Activated naive CD8-positive, alpha-beta T cell treated with anti-CD3 and anti-CD28 coated beads, Interleukin-2, amount 10 ng/mL, durations not matched to agents 7 days and 5 days (primary cell): ENCODE results near the gene THBD. TPM values are rescaled to one million over a fixed set of nuclear protein-coding genes. Genes with fewer than 3 reads are reported as not detected.

Experiments
- ATAC-seq: fragments of 150-1000 bp; cut with Tn5 transposase; one replicate; pipeline ENCODE4 v1.10.0; 2021; ENCODE audit warnings: low read depth, moderate library complexity
- POLR2A ChIA-PET: fragments of 350-600 bp; sonication (Branson Sonifier 250); formaldehyde crosslinking; loops from one replicate; lab custom pipeline; 2021; ENCODE audit warnings: antibody characterized with exemption; lab: Charles Lee
- DNase-seq: peaks from one replicate; pipeline ENCODE4 v3.0.0; 2021
- H3K27ac Mint-ChIP-seq: one replicate; pipeline ENCODE4 v1.8.0; 2022; ENCODE audit warnings: mild to moderate bottlenecking, mixed read lengths
- H3K27me3 Mint-ChIP-seq: one replicate; pipeline ENCODE4 v1.8.0; 2022; ENCODE audit warnings: mild to moderate bottlenecking, moderate library complexity, mixed read lengths
- H3K36me3 Mint-ChIP-seq: one replicate; pipeline ENCODE4 v1.8.0; 2021; ENCODE audit warnings: mild to moderate bottlenecking, mixed read lengths
- H3K4me1 Mint-ChIP-seq: one replicate; pipeline ENCODE4 v1.8.0; 2021; ENCODE audit warnings: mixed read lengths
- H3K4me3 Mint-ChIP-seq: one replicate; pipeline ENCODE4 v1.8.0; 2022; ENCODE audit warnings: mild to moderate bottlenecking, moderate library complexity, mixed read lengths
- H3K9me3 Mint-ChIP-seq: one replicate; pipeline ENCODE4 v1.8.0; 2021; ENCODE audit warnings: mixed read lengths
- total RNA-seq, 2 experiments: library from RNA; stranded (reverse); gene quantifications; one replicate each; pipeline ENCODE4 v1.2.3, GENCODE V29; 2021

The THBD gene
- total RNA-seq, 2 experiments from 2014 or later = 0.22 to 0.34 TPM

- Mint-ChIP-seq H3K4me3 (no peak overlapping the region), H3K4me1 (no peaks in the 10 kb centered on the region), H3K36me3 (no peaks in the 10 kb centered on the region), H3K27me3 (peaks cover 2% of the 10 kb centered on the region), H3K9me3 (no peaks in the 10 kb centered on the region), H3K27ac (no peak overlapping the region)
- POLR2A ChIA-PET = no interaction called here
- DNase-seq (no peak), ATAC-seq (no peak)
Measured at GRCh38 chr20:23019403-23019802, 30.1 kb downstream of the THBD start.

GRCh38 chr20:23018941-23019340 is 30.5 kb downstream of the THBD start:
- ATAC-seq (no peak), DNase-seq (no peak)
- no peaks in the 10 kb centered on the region for H3K4me1 Mint-ChIP-seq
- no peak overlapping the region for H3K4me3 Mint-ChIP-seq
- H3K36me3 Mint-ChIP-seq = no peaks in the 10 kb centered on the region
- H3K27me3 Mint-ChIP-seq = peaks cover 2% of the 10 kb centered on the region
- POLR2A ChIA-PET = no interaction called here
- H3K27ac Mint-ChIP-seq = no peak overlapping the region
- H3K9me3 Mint-ChIP-seq = no peaks in the 10 kb centered on the region

GRCh38 chr20:23018432-23018831 is 31.0 kb downstream of the THBD start:
- no peaks in the 10 kb centered on the region for H3K4me1 Mint-ChIP-seq
- POLR2A ChIA-PET = no interaction called here
- H3K4me3 Mint-ChIP-seq = no peak overlapping the region
- ATAC-seq = no peak
- DNase-seq = no peak
- H3K9me3 Mint-ChIP-seq = no peaks in the 10 kb centered on the region
- no peaks in the 10 kb centered on the region for H3K36me3 Mint-ChIP-seq
- H3K27ac Mint-ChIP-seq = no peak overlapping the region
- peaks cover 2% of the 10 kb centered on the region for H3K27me3 Mint-ChIP-seq

- no peaks in the 10 kb centered on the region for H3K36me3 Mint-ChIP-seq
- peaks cover 2% of the 10 kb centered on the region for H3K27me3 Mint-ChIP-seq
- DNase-seq = no peak
- no peak overlapping the region for H3K27ac Mint-ChIP-seq
- no peaks in the 10 kb centered on the region for H3K9me3 Mint-ChIP-seq
- ATAC-seq = no peak
- POLR2A ChIA-PET = no interaction called here
- H3K4me3 Mint-ChIP-seq = no peak overlapping the region
- no peaks in the 10 kb centered on the region for H3K4me1 Mint-ChIP-seq
Measured at GRCh38 chr20:23017516-23017915, 32.0 kb downstream of the THBD start.

- H3K27ac Mint-ChIP-seq = no peak overlapping the region
- no peaks in the 10 kb centered on the region for H3K27me3 Mint-ChIP-seq
- ATAC-seq (no peak), DNase-seq (no peak)
- POLR2A ChIA-PET = no interaction called here
- H3K36me3 Mint-ChIP-seq = no peaks in the 10 kb centered on the region
- no peaks in the 10 kb centered on the region for H3K9me3 Mint-ChIP-seq
- no peak overlapping the region for H3K4me3 Mint-ChIP-seq
- no peaks in the 10 kb centered on the region for H3K4me1 Mint-ChIP-seq
Measured at GRCh38 chr20:23013429-23013828, 36.0 kb downstream of the THBD start.

- no peaks in the 10 kb centered on the region for H3K27me3 Mint-ChIP-seq
- no peak for DNase-seq
- H3K36me3 Mint-ChIP-seq = no peaks in the 10 kb centered on the region
- no peaks in the 10 kb centered on the region for H3K4me1 Mint-ChIP-seq
- ATAC-seq = no peak
- no peaks in the 10 kb centered on the region for H3K9me3 Mint-ChIP-seq
- no peak overlapping the region for H3K27ac Mint-ChIP-seq
- POLR2A ChIA-PET = no interaction called here
- H3K4me3 Mint-ChIP-seq = no peak overlapping the region
Measured at GRCh38 chr20:23011008-23011721, 38.3 kb downstream of the THBD start.

GRCh38 chr20:23010096-23010495 is 39.4 kb downstream of the THBD start:
- Mint-ChIP-seq H3K9me3 (no peaks in the 10 kb centered on the region), H3K4me1 (no peaks in the 10 kb centered on the region), H3K36me3 (no peaks in the 10 kb centered on the region), H3K4me3 (no peak overlapping the region), H3K27me3 (no peaks in the 10 kb centered on the region), H3K27ac (no peak overlapping the region)
- ATAC-seq = no peak
- no peak for DNase-seq
- POLR2A ChIA-PET = no interaction called here

GRCh38 chr20:23009636-23010035 is 39.8 kb downstream of the THBD start:
- no peak overlapping the region for H3K27ac Mint-ChIP-seq
- H3K36me3 Mint-ChIP-seq = no peaks in the 10 kb centered on the region
- H3K9me3 Mint-ChIP-seq = no peaks in the 10 kb centered on the region
- peaks cover 2% of the 10 kb centered on the region for H3K27me3 Mint-ChIP-seq
- DNase-seq = no peak
- H3K4me1 Mint-ChIP-seq = no peaks in the 10 kb centered on the region
- no peak for ATAC-seq
- POLR2A ChIA-PET = no interaction called here
- H3K4me3 Mint-ChIP-seq = no peak overlapping the region

GRCh38 chr20:23008667-23009066 is 40.8 kb downstream of the THBD start:
- Mint-ChIP-seq H3K4me3 (no peak overlapping the region), H3K36me3 (no peaks in the 10 kb centered on the region), H3K27me3 (peaks cover 2% of the 10 kb centered on the region), H3K27ac (no peak overlapping the region), H3K4me1 (no peaks in the 10 kb centered on the region), H3K9me3 (no peaks in the 10 kb centered on the region)
- POLR2A ChIA-PET = no interaction called here
- ATAC-seq = no peak
- no peak for DNase-seq

- DNase-seq (no peak), ATAC-seq (no peak)
- no peaks in the 10 kb centered on the region for H3K9me3 Mint-ChIP-seq
- H3K4me1 Mint-ChIP-seq = no peaks in the 10 kb centered on the region
- no peak overlapping the region for H3K4me3 Mint-ChIP-seq
- H3K36me3 Mint-ChIP-seq = no peaks in the 10 kb centered on the region
- no peak overlapping the region for H3K27ac Mint-ChIP-seq
- H3K27me3 Mint-ChIP-seq = peaks cover 2% of the 10 kb centered on the region
- POLR2A ChIA-PET = no interaction called here
Measured at GRCh38 chr20:23007886-23008655, 41.4 kb downstream of the THBD start.

GRCh38 chr20:23007462-23007861 is 42.0 kb downstream of the THBD start:
- Mint-ChIP-seq H3K4me1 (no peaks in the 10 kb centered on the region), H3K27ac (no peak overlapping the region), H3K4me3 (no peak overlapping the region), H3K36me3 (no peaks in the 10 kb centered on the region), H3K9me3 (no peaks in the 10 kb centered on the region), H3K27me3 (peaks cover 2% of the 10 kb centered on the region)
- ATAC-seq (no peak), DNase-seq (no peak)
- POLR2A ChIA-PET = no interaction called here

- no peaks in the 10 kb centered on the region for H3K4me1 Mint-ChIP-seq
- no peak overlapping the region for H3K4me3 Mint-ChIP-seq
- ATAC-seq = no peak
- no peak overlapping the region for H3K27ac Mint-ChIP-seq
- H3K27me3 Mint-ChIP-seq = peaks cover 2% of the 10 kb centered on the region
- no peak for DNase-seq
- no peaks in the 10 kb centered on the region for H3K9me3 Mint-ChIP-seq
- no peaks in the 10 kb centered on the region for H3K36me3 Mint-ChIP-seq
- POLR2A ChIA-PET = no interaction called here
Measured at GRCh38 chr20:23005776-23006175, 43.7 kb downstream of the THBD start.

GRCh38 chr20:23003881-23004460 is 45.5 kb downstream of the THBD start:
- H3K36me3 Mint-ChIP-seq = no peaks in the 10 kb centered on the region
- DNase-seq = no peak
- H3K27me3 Mint-ChIP-seq = peaks cover 2% of the 10 kb centered on the region
- H3K9me3 Mint-ChIP-seq = no peaks in the 10 kb centered on the region
- no peak for ATAC-seq
- no peak overlapping the region for H3K4me3 Mint-ChIP-seq
- H3K27ac Mint-ChIP-seq = no peak overlapping the region
- POLR2A ChIA-PET = no interaction called here
- H3K4me1 Mint-ChIP-seq = no peaks in the 10 kb centered on the region
